Choroid plexus epithelial cell (primary cell): ENCODE data around the gene MARCHF11.

Source experiments
- DNase-seq: peaks from one replicate; pipeline ENCODE4 v3.0.0-alpha.2; 2010; ENCODE audit warnings: low read depth
- H3K4me3 ChIP-seq: 2 replicates; pipeline ENCODE4 v1.5.1; 2011; ENCODE audit warnings: low read depth, mild to moderate bottlenecking, control low read depth, low read length, moderate library complexity
- TF ChIP-seq, protein P1 (sequence below): conservative IDR thresholded peaks from 2 replicates; pipeline ENCODE4 v1.5.1; 2011; ENCODE audit warnings: low read depth, mild to moderate bottlenecking, control low read depth, inconsistent platforms, low read length, moderate library complexity

The MARCHF11 gene

DNA sequence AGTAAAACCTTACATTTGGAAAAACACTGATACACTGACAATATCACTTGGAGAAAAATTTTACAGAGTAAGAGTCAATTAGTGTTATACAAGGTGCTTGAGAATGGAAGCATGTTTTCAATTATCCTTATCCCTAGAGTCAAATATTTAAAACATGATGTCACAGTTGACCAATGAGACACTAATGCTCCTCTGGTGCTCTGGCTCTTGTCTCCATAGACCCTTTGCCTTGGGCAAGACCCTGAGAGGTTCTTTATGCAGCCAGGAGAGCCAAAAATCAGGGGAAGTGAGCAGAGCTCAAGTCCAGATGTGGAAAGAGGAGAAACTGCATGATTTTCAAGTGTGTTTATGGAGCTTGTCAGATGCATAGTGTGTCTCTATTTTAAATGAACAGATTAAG lies 153.9 kb downstream of the MARCHF11 start:
- TF ChIP-seq, protein P1, sequence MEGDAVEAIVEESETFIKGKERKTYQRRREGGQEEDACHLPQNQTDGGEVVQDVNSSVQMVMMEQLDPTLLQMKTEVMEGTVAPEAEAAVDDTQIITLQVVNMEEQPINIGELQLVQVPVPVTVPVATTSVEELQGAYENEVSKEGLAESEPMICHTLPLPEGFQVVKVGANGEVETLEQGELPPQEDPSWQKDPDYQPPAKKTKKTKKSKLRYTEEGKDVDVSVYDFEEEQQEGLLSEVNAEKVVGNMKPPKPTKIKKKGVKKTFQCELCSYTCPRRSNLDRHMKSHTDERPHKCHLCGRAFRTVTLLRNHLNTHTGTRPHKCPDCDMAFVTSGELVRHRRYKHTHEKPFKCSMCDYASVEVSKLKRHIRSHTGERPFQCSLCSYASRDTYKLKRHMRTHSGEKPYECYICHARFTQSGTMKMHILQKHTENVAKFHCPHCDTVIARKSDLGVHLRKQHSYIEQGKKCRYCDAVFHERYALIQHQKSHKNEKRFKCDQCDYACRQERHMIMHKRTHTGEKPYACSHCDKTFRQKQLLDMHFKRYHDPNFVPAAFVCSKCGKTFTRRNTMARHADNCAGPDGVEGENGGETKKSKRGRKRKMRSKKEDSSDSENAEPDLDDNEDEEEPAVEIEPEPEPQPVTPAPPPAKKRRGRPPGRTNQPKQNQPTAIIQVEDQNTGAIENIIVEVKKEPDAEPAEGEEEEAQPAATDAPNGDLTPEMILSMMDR, result no peak
- no peak for DNase-seq
- no peak overlapping the region for H3K4me3 ChIP-seq

DNA sequence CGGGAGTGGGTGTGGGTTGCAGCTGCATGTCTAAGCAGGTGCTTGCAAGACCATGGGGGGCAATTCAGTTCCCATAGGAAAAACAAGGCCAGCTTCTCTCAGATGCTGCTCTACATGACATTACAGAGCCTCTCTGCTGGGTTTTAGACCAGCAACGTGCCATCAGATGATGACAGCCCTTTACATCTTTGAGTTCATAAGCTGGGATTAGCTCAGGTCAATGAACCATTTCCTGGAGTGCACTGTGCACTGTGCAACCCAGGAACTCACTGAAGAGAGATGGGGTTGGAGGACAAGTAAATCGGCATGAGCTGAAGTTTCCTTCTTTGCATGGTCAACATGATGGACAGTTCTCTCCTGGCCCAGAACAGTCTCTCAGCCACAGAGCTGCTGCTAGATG lies 160.6 kb downstream of the MARCHF11 start:
- TF ChIP-seq, protein P1, result no peak
- no peak for DNase-seq
- H3K4me3 ChIP-seq, result no peak overlapping the region

DNA sequence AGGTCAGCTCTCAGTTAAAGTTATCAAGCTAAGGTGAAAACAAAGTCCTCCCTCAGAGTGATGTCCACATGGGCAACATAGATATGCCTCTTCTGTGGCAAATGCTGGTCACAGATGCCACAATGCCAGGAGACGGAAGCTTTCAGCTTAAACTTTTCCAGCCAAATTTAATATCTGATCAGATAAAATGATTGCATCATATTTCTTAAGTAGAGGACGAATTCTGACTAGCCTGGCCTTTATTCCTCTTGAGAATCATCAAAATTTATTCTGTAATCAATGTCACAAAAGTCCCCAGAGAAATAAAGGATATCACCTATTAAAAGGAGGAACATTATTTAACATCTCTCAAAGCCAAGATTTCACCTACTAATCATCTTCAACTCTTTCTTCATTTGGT lies 161.9 kb downstream of the MARCHF11 start:
- no peak for DNase-seq
- H3K4me3 ChIP-seq, result no peak overlapping the region
- TF ChIP-seq, protein P1, result no peak
